Measurements from ENCODE around the gene BABAM1. TPM values are rescaled to one million over a fixed set of nuclear protein-coding genes. Genes with fewer than 3 reads are reported as not detected.

Gene BABAM1
- total and polyA plus RNA-seq, 2 of the 4 experiments (the other 2 are of a cell fraction), result 95.1 to 101 TPM

- POLR2A ChIA-PET (ENCODE audit: unreplicated experiment), result no interaction called here
- whole genome bisulfite sequencing, 2 experiments (ENCODE audit: extremely low coverage in 2 of 2, insufficient read length in 1 of 2), result 89% methylated on average over 12 of the region's 27 CpGs; no CpG with 5 or more reads in 1 of the 2 experiments
Measured at GRCh38 chr19:17327068-17327653, 59.9 kb downstream of the BABAM1 start.

More at GRCh38 chr19:17327068-17327653, 59.9 kb downstream of the BABAM1 start:
- no peak overlapping the region for H2BK15ac ChIP-seq (ENCODE audit: low read depth, low read length)
- H3K79me1 ChIP-seq (ENCODE audit: low read depth in 1 of 2, low read length in 2 of 2), result peaks cover 0 to under 1% of the 10 kb centered on the region in 2 experiments; a peak in 1 of 4 replicates
- H4K5ac ChIP-seq (ENCODE audit: low read depth, low read length), result no peak overlapping the region
- H3K27me3 ChIP-seq (ENCODE audit: control insufficient read depth, insufficient read depth, low read length), result no peaks in the 10 kb centered on the region
- no peak overlapping the region for H4K8ac ChIP-seq (ENCODE audit: low read depth in 2 of 2, low read length in 2 of 2)
- H3K4me2 ChIP-seq (ENCODE audit: low read depth, low read length), result no peak overlapping the region
- no peak overlapping the region for H3K14ac ChIP-seq (replicated peaks; ENCODE audit: low read depth, low read length)
- no TSS peak for BruUV-seq (replicated peaks)
- no peak overlapping the region for H2BK5ac ChIP-seq (ENCODE audit: low read depth, low read length, poor library complexity, severe bottlenecking)
- intact Hi-C loops (cut with micrococcal nuclease), result no loop called here
- H3K4me1 ChIP-seq (ENCODE audit: control insufficient read depth, insufficient read depth, low read length), result no peaks in the 10 kb centered on the region
- DNase-seq (no peak), ATAC-seq (ENCODE audit: low read depth) (no peak)
- no peak overlapping the region for H4K91ac ChIP-seq (ENCODE audit: insufficient read depth, low read depth, low read length)
- in situ Hi-C loops (cut with MboI; ENCODE audit: low sequenced_read_pairs), result no loop called here
- no peak overlapping the region for H3K4ac ChIP-seq (ENCODE audit: low read depth, low read length)
- peaks cover 7% of the 10 kb centered on the region; the same call in 1 of the 2 replicates for H4K20me1 ChIP-seq (ENCODE audit: insufficient read depth, low read length)
- no peaks in the 10 kb centered on the region for H3K9me1 ChIP-seq (ENCODE audit: insufficient read depth, low read length)
- H2BK20ac ChIP-seq (ENCODE audit: low read depth, low read length), result no peak overlapping the region
- H3K56ac ChIP-seq (ENCODE audit: extremely low read depth, insufficient read depth, low read length), result no peak overlapping the region
- TF ChIP-seq ELK1 (IDR thresholded peaks at IDR 0.05; ENCODE audit: borderline replicate concordance, low read depth, low read length), result no peak
- TF ChIP-seq FOS (IDR thresholded peaks at IDR 0.05; ENCODE audit: low read depth, low read length), result no peak
- TF ChIP-seq MAFK (IDR thresholded peaks at IDR 0.05; ENCODE audit: low read depth, low read length), result no peak
- no peak for TF ChIP-seq RCOR1 (IDR thresholded peaks at IDR 0.05; ENCODE audit: insufficient replicate concordance, low read length)
- no peak for TF ChIP-seq CHD1 (IDR thresholded peaks at IDR 0.05; ENCODE audit: low read depth, low read length)
- no peak for TF ChIP-seq RAD21 (IDR thresholded peaks at IDR 0.05; ENCODE audit: low read length)
- TF ChIP-seq MXI1 (IDR thresholded peaks at IDR 0.05; ENCODE audit: borderline replicate concordance, low read depth, low read length), result no peak
- TF ChIP-seq NFE2L2 (IDR thresholded peaks at IDR 0.05; ENCODE audit: low read depth, low read length), result no peak
- TF ChIP-seq POLR2A (IDR thresholded peaks at IDR 0.05; ENCODE audit: low read depth, low read length), result no peak
- TF ChIP-seq, protein P1, sequence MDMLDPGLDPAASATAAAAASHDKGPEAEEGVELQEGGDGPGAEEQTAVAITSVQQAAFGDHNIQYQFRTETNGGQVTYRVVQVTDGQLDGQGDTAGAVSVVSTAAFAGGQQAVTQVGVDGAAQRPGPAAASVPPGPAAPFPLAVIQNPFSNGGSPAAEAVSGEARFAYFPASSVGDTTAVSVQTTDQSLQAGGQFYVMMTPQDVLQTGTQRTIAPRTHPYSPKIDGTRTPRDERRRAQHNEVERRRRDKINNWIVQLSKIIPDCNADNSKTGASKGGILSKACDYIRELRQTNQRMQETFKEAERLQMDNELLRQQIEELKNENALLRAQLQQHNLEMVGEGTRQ (IDR thresholded peaks at IDR 0.05; ENCODE audit: low read depth, low read length), result no peak
- no peak for TF ChIP-seq MAZ (IDR thresholded peaks at IDR 0.05; ENCODE audit: borderline replicate concordance, low read depth, low read length)
- no peak for TF ChIP-seq RFX5 (IDR thresholded peaks at IDR 0.05; ENCODE audit: low read depth, low read length)
- TF ChIP-seq, protein P2, sequence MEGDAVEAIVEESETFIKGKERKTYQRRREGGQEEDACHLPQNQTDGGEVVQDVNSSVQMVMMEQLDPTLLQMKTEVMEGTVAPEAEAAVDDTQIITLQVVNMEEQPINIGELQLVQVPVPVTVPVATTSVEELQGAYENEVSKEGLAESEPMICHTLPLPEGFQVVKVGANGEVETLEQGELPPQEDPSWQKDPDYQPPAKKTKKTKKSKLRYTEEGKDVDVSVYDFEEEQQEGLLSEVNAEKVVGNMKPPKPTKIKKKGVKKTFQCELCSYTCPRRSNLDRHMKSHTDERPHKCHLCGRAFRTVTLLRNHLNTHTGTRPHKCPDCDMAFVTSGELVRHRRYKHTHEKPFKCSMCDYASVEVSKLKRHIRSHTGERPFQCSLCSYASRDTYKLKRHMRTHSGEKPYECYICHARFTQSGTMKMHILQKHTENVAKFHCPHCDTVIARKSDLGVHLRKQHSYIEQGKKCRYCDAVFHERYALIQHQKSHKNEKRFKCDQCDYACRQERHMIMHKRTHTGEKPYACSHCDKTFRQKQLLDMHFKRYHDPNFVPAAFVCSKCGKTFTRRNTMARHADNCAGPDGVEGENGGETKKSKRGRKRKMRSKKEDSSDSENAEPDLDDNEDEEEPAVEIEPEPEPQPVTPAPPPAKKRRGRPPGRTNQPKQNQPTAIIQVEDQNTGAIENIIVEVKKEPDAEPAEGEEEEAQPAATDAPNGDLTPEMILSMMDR (conservative IDR thresholded peaks at IDR 0.05; ENCODE audit: low read depth, low read length), result no peak
- no peak overlapping the region for H3K9ac ChIP-seq (ENCODE audit: low read depth, low read length)
- no peak overlapping the region for H2BK120ac ChIP-seq (ENCODE audit: low read depth, low read length)
- dilution Hi-C loops (cut with HindIII; ENCODE audit: low sequenced_read_pairs, unreplicated experiment), result no loop called here
- H3K27ac ChIP-seq (ENCODE audit: insufficient read depth, low read length), result no peak overlapping the region
- H2AK9ac ChIP-seq (replicated peaks; ENCODE audit: low read depth, low read length, poor library complexity), result peak overlapping the region; percentile 16
- H3K18ac ChIP-seq (ENCODE audit: low read depth, low read length), result no peak overlapping the region
- peaks cover 16% of the 10 kb centered on the region for H3K36me3 ChIP-seq (ENCODE audit: control insufficient read depth, insufficient read depth, low read length)
- H3K23ac ChIP-seq (ENCODE audit: low read depth, low read length), result no peak overlapping the region
- no peaks in the 10 kb centered on the region for H3K9me3 ChIP-seq (ENCODE audit: control insufficient read depth, insufficient read depth, low read length)
- no peak overlapping the region for H2AFZ ChIP-seq (replicated peaks; ENCODE audit: low read length, poor library complexity)
- CTCF ChIA-PET, result no interaction called here
- no peak overlapping the region for H3K4me3 ChIP-seq (ENCODE audit: insufficient read depth, low read depth, low read length)
- H2AK5ac ChIP-seq (ENCODE audit: low read depth, low read length), result no peak overlapping the region
